Colonic mucosa (tissue), 4 donors: ENCODE data around the gene SPTBN1. TPM values are rescaled to one million over a fixed set of nuclear protein-coding genes. Genes with fewer than 3 reads are reported as not detected.

Experiments
- DNase-seq: peaks from one replicate; pipeline ENCODE4 v3.0.0-alpha.2; 2020
- H3K27ac ChIP-seq: fragments of 200-600 bp; one replicate; pipeline ENCODE4 v1.8.0; 2021
- H3K27me3 ChIP-seq: fragments of 200-600 bp; one replicate; pipeline ENCODE4 v1.8.0; 2021
- H3K36me3 ChIP-seq: fragments of 200-600 bp; one replicate; pipeline ENCODE4 v1.8.0; 2021
- H3K4me1 ChIP-seq: fragments of 200-600 bp; one replicate; pipeline ENCODE4 v1.8.0; 2021; ENCODE audit warnings: mild to moderate bottlenecking
- H3K4me3 ChIP-seq: fragments of 200-600 bp; one replicate; pipeline ENCODE4 v1.8.0; 2021
- H3K9ac ChIP-seq, 2 donors: one replicate each; pipeline ENCODE4 v1.7.0; 2013; ENCODE audit warnings: control low read depth in 2 of 2, low read depth in 2 of 2, low read length in 2 of 2
- H3K9me3 ChIP-seq: fragments of 200-600 bp; one replicate; pipeline ENCODE4 v1.8.0; 2021
- CTCF ChIP-seq: fragments of 200-600 bp; IDR thresholded peaks from one replicate; pipeline ENCODE4 v1.8.0; 2022; ENCODE audit warnings: antibody characterized with exemption, mild to moderate bottlenecking
- intact Hi-C: fragments of 100-400 bp; cut with DNase I; formaldehyde crosslinking; loops from one replicate; pipeline ENCODE4 v1.14.1; 2022
- total RNA-seq, 2 donors: library from RNA; stranded (reverse); fragmentation: NEBNext Ultra II Directional in 1 of 2; extraction: Animal tissue kit (Norgen Biotek cat#: 25700) in 1 of 2; gene quantifications; one replicate each; pipeline ENCODE4 v1.2.1, GENCODE V29; 2021
- donor health status: healthy.
- donor health status: DM: no; HTN: no; CAD: no.
- donor health status: DM: no; HTN: no; CAD: no.

The SPTBN1 gene
- total RNA-seq, 2 donors from 2014 or later: 325 to 338 TPM

GRCh38 chr2:54420524-54421172 lies 35.5 kb upstream of the SPTBN1 start:
- Histone ChIP-seq H3K4me1 (no peaks in the 10 kb centered on the region), H3K9me3 (no peaks in the 10 kb centered on the region), H3K36me3 (no peaks in the 10 kb centered on the region), H3K27me3 (no peaks in the 10 kb centered on the region), H3K27ac (no peak overlapping the region), H3K9ac (no peak overlapping the region), H3K4me3 (no peak overlapping the region)
- no peak for DNase-seq
- TF ChIP-seq CTCF: no peak
- intact Hi-C loops: no loop called here

GRCh38 chr2:54422072-54422581 lies 34.0 kb upstream of the SPTBN1 start:
- no peak overlapping the region for H3K9ac ChIP-seq
- no peak overlapping the region for H3K27ac ChIP-seq
- no peaks in the 10 kb centered on the region for H3K9me3 ChIP-seq
- no peak for TF ChIP-seq CTCF
- no peaks in the 10 kb centered on the region for H3K36me3 ChIP-seq
- intact Hi-C loops: no loop called here
- no peaks in the 10 kb centered on the region for H3K4me1 ChIP-seq
- H3K27me3 ChIP-seq: no peaks in the 10 kb centered on the region
- DNase-seq: no peak
- no peak overlapping the region for H3K4me3 ChIP-seq

GRCh38 chr2:54423213-54423612 lies 32.9 kb upstream of the SPTBN1 start:
- H3K27me3 ChIP-seq: no peaks in the 10 kb centered on the region
- H3K36me3 ChIP-seq: no peaks in the 10 kb centered on the region
- no peak overlapping the region for H3K9ac ChIP-seq
- no peak overlapping the region for H3K27ac ChIP-seq
- intact Hi-C loops: no loop called here
- no peaks in the 10 kb centered on the region for H3K9me3 ChIP-seq
- no peak for TF ChIP-seq CTCF
- DNase-seq: no peak
- no peaks in the 10 kb centered on the region for H3K4me1 ChIP-seq
- H3K4me3 ChIP-seq: no peak overlapping the region

- intact Hi-C loops: no loop called here
- TF ChIP-seq CTCF: no peak
- no peak for DNase-seq
- Histone ChIP-seq H3K9me3 (no peaks in the 10 kb centered on the region), H3K36me3 (no peaks in the 10 kb centered on the region), H3K4me1 (no peaks in the 10 kb centered on the region), H3K9ac (no peak overlapping the region), H3K4me3 (no peak overlapping the region), H3K27me3 (no peaks in the 10 kb centered on the region), H3K27ac (no peak overlapping the region)
Measured at GRCh38 chr2:54424555-54425163, 31.5 kb upstream of the SPTBN1 start.

- H3K9me3 ChIP-seq: no peaks in the 10 kb centered on the region
- no peaks in the 10 kb centered on the region for H3K4me1 ChIP-seq
- no peak overlapping the region for H3K4me3 ChIP-seq
- no peaks in the 10 kb centered on the region for H3K27me3 ChIP-seq
- DNase-seq: no peak
- intact Hi-C loops: no loop called here
- no peak overlapping the region for H3K27ac ChIP-seq
- no peak for TF ChIP-seq CTCF
- H3K9ac ChIP-seq: no peak overlapping the region
- no peaks in the 10 kb centered on the region for H3K36me3 ChIP-seq
Measured at GRCh38 chr2:54428108-54428831, 27.9 kb upstream of the SPTBN1 start.
